Breast epithelium (tissue), 4 donors: ENCODE measurements around the gene DDC. TPM values are rescaled to one million over a fixed set of nuclear protein-coding genes. Genes with fewer than 3 reads are reported as not detected.

Experiments
- DNase-seq, 2 donors: peaks; one replicate each; pipeline ENCODE4 v3.0.0-alpha.2; 2019; ENCODE audit warnings: low spot score in 2 of 2
- H3K27ac ChIP-seq, 2 donors: fragments of 200-600 bp; sonication (generic) in 1 of 2; one replicate each; pipeline ENCODE4 v1.5.1; 2016 to 2019; ENCODE audit warnings: mild to moderate bottlenecking in 1 of 2
- H3K27me3 ChIP-seq, 2 donors: fragments of 200-600 bp; sonication (generic) in 1 of 2; one replicate each; pipeline versions ENCODE4 v1.5.1 to v1.6.0; 2017 to 2019; ENCODE audit warnings: control low read depth in 1 of 2, mild to moderate bottlenecking in 1 of 2
- H3K36me3 ChIP-seq: fragments of 200-600 bp; one replicate; pipeline ENCODE4 v1.5.1; 2019
- H3K4me1 ChIP-seq, 2 donors: fragments of 200-600 bp; sonication (generic); one replicate each; pipeline ENCODE4 v1.5.1; 2016 to 2019; ENCODE audit warnings: control low read depth in 1 of 2
- H3K4me3 ChIP-seq, 3 donors: fragments of 200-600 bp; sonication (generic); 1 replicate in 2 of 3; 2 replicates in 1 of 3; pipeline ENCODE4 v1.5.1; 2016 to 2019; ENCODE audit warnings: mild to moderate bottlenecking in 3 of 3, moderate library complexity in 2 of 3
- H3K9me3 ChIP-seq, 2 donors: fragments of 200-600 bp; sonication (generic) in 1 of 2; one replicate each; pipeline ENCODE4 v1.5.1; 2016 to 2019; ENCODE audit warnings: control low read depth in 1 of 2
- POLR2A ChIP-seq: fragments of 450-650 bp; IDR thresholded peaks from one replicate; pipeline ENCODE4 v1.6.1; 2016; ENCODE audit warnings: antibody characterized with exemption, mild to moderate bottlenecking, moderate library complexity
- POLR2AphosphoS5 ChIP-seq, 3 donors: sonication (generic); formaldehyde crosslinking; IDR thresholded peaks; one replicate each; pipeline ENCODE4 v1.6.1; 2017; ENCODE audit warnings: antibody characterized with exemption in 3 of 3
- intact Hi-C: fragments of 100-400 bp; cut with DNase I; formaldehyde crosslinking; loops from one replicate; pipeline ENCODE4 v1.15.1; 2023; ENCODE audit warnings: low total_unique reads
- total RNA-seq, 3 donors: library from RNA; depleted of rRNA; stranded (reverse); fragments of >200 nt; gene quantifications; one replicate each; pipeline ENCODE4 v1.1.0, GENCODE V29; 2016
- TF ChIP-seq, protein P1 (sequence below), 3 donors: fragments of 450-650 bp; IDR thresholded peaks; one replicate each; pipeline ENCODE4 v1.5.1; 2016 to 2017; ENCODE audit warnings: antibody characterized with exemption in 3 of 3, mild to moderate bottlenecking in 3 of 3, moderate library complexity in 3 of 3

DDC gene
- total RNA-seq, 3 donors from 2014 or later: 0.29 to 0.33 TPM; not detected in 1

DNA sequence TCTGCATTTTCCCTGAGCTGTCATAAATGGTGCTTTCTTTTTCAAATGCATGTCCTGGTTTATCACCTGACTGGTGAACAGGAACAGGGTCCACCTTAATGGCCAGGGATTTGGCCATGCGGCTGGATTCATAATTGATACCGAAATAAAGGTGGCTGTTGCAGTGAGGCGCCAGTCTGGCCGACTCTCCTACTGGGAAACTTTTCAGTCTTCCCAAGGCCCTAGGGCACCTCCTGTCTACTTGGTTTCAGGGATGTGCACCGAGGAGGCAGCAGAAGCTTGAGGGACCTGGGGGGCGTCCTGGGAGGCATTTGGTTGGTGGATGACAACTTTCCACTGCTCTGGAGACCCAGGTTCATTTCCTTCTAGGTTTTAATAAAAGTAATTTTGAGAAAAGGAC lies 68.6 kb downstream of the DDC start:
- Histone ChIP-seq H3K4me3 (no peak overlapping the region), H3K9me3 (no peaks in the 10 kb centered on the region), H3K4me1 (no peaks in the 10 kb centered on the region), H3K27me3 (no peaks in the 10 kb centered on the region), H3K36me3 (no peaks in the 10 kb centered on the region), H3K27ac (no peak overlapping the region)
- DNase-seq: no peak
- TF ChIP-seq, protein P1, sequence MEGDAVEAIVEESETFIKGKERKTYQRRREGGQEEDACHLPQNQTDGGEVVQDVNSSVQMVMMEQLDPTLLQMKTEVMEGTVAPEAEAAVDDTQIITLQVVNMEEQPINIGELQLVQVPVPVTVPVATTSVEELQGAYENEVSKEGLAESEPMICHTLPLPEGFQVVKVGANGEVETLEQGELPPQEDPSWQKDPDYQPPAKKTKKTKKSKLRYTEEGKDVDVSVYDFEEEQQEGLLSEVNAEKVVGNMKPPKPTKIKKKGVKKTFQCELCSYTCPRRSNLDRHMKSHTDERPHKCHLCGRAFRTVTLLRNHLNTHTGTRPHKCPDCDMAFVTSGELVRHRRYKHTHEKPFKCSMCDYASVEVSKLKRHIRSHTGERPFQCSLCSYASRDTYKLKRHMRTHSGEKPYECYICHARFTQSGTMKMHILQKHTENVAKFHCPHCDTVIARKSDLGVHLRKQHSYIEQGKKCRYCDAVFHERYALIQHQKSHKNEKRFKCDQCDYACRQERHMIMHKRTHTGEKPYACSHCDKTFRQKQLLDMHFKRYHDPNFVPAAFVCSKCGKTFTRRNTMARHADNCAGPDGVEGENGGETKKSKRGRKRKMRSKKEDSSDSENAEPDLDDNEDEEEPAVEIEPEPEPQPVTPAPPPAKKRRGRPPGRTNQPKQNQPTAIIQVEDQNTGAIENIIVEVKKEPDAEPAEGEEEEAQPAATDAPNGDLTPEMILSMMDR (IDR thresholded peaks at IDR 0.05): no peak
- intact Hi-C loops: no loop called here

DNA sequence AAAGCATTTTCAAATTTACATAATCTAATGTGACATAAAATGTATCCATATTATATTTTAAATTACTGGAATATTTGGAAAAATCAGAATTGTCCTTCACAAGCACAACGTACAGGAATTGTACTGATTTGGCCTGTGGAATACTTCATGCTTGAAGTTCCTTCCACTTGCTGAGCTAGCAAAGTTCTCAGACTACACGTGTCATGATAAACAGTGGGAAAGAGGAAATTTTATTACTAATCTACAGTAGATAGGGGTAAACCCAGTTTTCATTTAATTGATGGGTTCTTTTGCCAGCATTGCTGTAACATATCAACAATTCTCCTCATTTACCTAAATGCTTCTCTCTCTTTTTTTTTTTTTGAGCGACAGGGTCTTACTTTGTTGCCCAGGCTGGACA lies 69.5 kb downstream of the DDC start:
- no peak for TF ChIP-seq POLR2A
- TF ChIP-seq, protein P1 (IDR thresholded peaks at IDR 0.05): no peak
- no peak for TF ChIP-seq POLR2AphosphoS5 (IDR thresholded peaks at IDR 0.05)
- Histone ChIP-seq H3K9me3 (no peaks in the 10 kb centered on the region), H3K27me3 (no peaks in the 10 kb centered on the region), H3K4me1 (no peaks in the 10 kb centered on the region), H3K27ac (no peak overlapping the region), H3K4me3 (no peak overlapping the region), H3K36me3 (no peaks in the 10 kb centered on the region)
- DNase-seq: no peak
- intact Hi-C loops: no loop called here

DNA sequence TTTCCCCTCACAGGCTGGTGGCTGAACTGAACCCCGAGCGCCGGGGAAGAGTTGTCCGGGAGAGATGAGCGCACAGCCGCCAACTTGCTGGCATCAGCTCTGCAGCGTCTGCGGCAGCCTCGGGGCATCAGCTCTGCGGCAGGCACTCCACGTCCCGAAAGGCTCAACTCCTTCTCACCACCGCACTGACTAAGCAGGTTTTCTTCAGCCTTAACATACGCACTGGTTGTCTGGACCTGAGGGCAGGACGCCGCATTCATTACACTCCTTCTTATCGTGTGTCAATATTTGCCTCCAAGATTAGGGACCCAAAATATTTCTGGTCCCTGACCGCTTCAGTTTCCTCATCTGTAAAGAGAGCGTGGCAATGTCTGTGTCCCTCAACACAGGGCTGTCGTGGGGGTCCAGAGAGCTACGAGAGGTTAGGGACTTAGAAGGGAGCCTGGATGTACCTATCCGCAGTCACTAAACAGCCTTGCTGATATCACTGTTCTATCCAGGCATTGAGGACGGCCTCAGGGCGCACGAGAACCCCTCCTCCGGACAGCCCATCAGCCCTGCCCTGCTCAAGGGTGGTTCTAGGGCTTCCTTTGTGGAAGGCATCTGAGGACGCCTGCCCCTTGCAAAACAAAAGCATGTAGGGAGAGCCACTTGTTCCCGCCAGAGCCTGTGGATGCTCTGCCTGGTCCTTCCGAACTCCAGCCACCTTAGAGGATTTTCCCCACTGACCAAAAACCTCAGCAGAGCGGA lies 72.3 kb downstream of the DDC start:
- H3K9me3 ChIP-seq: no peaks in the 10 kb centered on the region
- intact Hi-C loops: no loop called here
- H3K27ac ChIP-seq: no peak overlapping the region
- no peak for DNase-seq
- no peaks in the 10 kb centered on the region for H3K4me1 ChIP-seq
- no peaks in the 10 kb centered on the region for H3K36me3 ChIP-seq
- no peak for TF ChIP-seq POLR2A
- TF ChIP-seq POLR2AphosphoS5 (IDR thresholded peaks at IDR 0.05): no peak
- TF ChIP-seq, protein P1 (IDR thresholded peaks at IDR 0.05): no peak
- H3K4me3 ChIP-seq: no peak overlapping the region
- no peaks in the 10 kb centered on the region for H3K27me3 ChIP-seq

DNA sequence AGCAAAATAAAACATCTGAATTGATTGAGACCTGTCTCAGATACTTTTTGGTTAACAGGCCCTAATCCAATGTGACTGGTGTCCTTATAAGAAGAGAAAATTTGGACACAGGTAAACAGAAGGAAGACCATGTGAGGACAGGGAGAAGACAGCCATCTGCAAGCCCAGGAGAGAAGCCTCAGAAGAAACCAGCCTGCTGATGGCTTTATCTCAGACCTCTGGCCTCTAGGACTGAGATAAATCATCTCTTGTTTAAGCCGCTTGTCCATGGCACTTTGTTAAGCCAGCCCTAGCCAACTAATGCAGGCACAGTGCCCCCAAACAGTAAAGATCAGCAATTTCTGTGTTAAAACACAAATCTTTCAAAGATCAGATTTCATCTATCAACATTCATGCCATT lies 73.3 kb downstream of the DDC start:
- intact Hi-C loops: no loop called here
- no peak overlapping the region for H3K27ac ChIP-seq
- TF ChIP-seq POLR2AphosphoS5 (IDR thresholded peaks at IDR 0.05) (no peak), POLR2A (no peak)
- TF ChIP-seq, protein P1 (IDR thresholded peaks at IDR 0.05): no peak
- H3K4me3 ChIP-seq: no peak overlapping the region
- no peak for DNase-seq
- H3K4me1 ChIP-seq: no peaks in the 10 kb centered on the region
- H3K27me3 ChIP-seq: no peaks in the 10 kb centered on the region
- H3K9me3 ChIP-seq: no peaks in the 10 kb centered on the region
- no peaks in the 10 kb centered on the region for H3K36me3 ChIP-seq

DNA sequence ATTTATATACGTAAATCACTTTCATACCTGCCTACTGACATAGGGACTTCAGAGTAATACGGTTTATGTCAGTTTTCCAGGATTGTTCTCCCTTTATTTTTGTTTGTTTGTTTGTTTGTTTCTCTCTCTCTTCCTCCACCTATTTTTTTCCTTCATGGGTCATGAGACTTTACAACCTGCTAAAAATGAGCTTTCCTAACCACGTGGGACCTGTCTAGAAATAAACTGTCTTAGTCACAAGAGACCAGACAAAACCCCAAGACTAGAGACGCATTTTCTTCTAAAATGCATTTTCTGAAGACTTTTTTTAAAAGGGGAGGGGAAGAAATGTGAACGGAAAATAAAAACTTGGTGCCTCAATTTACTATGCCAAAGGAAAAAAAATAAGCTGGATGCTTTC lies 74.0 kb downstream of the DDC start:
- H3K4me1 ChIP-seq: no peaks in the 10 kb centered on the region
- H3K4me3 ChIP-seq: no peak overlapping the region
- no peak for TF ChIP-seq POLR2A
- TF ChIP-seq, protein P1 (IDR thresholded peaks at IDR 0.05): no peak
- no peak for TF ChIP-seq POLR2AphosphoS5 (IDR thresholded peaks at IDR 0.05)
- no peaks in the 10 kb centered on the region for H3K36me3 ChIP-seq
- no peaks in the 10 kb centered on the region for H3K9me3 ChIP-seq
- H3K27me3 ChIP-seq: no peaks in the 10 kb centered on the region
- H3K27ac ChIP-seq: no peak overlapping the region
- intact Hi-C loops: no loop called here
- DNase-seq: no peak
